Measurements from ENCODE around the gene MAMDC4. TPM values are rescaled to one million over a fixed set of nuclear protein-coding genes. Genes with fewer than 3 reads are reported as not detected.

Gene MAMDC4
- total RNA-seq, 1 donor from 2014 or later, result 7.7 TPM

DNA sequence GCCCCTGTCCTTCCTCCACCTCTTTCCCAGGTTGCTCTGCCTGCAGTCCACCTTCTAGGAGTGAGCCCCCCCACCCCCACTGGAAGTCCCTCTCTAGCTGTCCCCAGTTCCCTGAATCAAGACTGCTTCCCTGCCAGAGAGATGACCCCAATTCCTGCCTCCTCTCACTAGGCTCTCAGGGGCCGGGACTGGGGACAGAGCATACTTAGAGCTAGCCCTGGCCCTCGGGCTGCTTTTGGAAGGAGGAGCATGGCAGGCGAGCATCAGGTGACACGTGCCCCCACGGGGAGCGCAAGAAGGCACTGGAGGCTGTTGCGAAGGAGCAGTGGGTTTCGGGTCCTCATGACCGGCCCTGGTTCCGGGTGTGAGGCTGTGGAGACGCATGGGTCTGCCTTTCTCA, 43.9 kb downstream of the MAMDC4 start:
- DNase-seq (ENCODE audit: low spot score), result no peak
- Mint-ChIP-seq H3K27ac (ENCODE audit: unreplicated experiment) (no peak overlapping the region), H3K9me3 (ENCODE audit: low read depth) (no peaks in the 10 kb centered on the region), H3K4me1 (ENCODE audit: low read depth) (no peaks in the 10 kb centered on the region), H3K4me3 (ENCODE audit: unreplicated experiment) (no peak overlapping the region), H3K27me3 (ENCODE audit: low read depth) (no peaks in the 10 kb centered on the region), H3K36me3 (ENCODE audit: low read depth) (peaks cover 4% of the 10 kb centered on the region)
- TF ChIP-seq CTCF (IDR thresholded peaks at IDR 0.05), result no peak

DNA sequence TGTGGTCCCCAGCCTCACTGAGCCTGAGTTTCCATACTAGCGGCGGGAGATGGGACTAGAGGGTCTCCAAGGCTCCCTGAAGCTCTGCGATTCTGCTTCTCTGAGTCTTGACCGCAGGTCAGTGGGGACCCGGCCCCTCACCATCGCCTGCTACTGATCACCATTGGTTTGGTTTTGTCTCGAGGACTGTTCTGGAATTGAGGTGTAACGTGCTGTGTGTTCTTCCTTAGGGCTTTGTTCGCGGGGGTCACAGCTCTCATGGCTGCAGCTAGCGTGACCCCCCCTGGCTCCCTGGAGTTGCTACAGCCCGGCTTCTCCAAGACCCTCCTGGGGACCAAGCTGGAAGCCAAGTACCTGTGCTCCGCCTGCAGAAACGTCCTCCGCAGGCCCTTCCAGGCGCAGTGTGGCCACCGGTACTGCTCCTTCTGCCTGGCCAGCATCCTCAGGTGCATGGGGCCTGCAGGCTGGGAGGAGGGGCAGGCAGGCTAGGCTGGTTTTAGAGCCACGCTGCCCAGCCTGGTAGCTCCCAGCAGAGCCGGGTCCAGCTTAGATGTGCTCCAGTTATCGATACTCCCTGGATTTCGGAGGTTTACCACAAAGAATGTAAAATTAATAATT, 46.4 kb downstream of the MAMDC4 start:
- Mint-ChIP-seq H3K36me3 (ENCODE audit: low read depth) (peaks cover 8% of the 10 kb centered on the region), H3K9me3 (ENCODE audit: low read depth) (no peaks in the 10 kb centered on the region), H3K27ac (ENCODE audit: unreplicated experiment) (no peak overlapping the region), H3K27me3 (ENCODE audit: low read depth) (no peaks in the 10 kb centered on the region), H3K4me1 (ENCODE audit: low read depth) (peaks cover 16% of the 10 kb centered on the region), H3K4me3 (ENCODE audit: unreplicated experiment) (no peak overlapping the region)
- DNase-seq (ENCODE audit: low spot score), result no peak
- no peak for TF ChIP-seq CTCF (IDR thresholded peaks at IDR 0.05)

- no peak for TF ChIP-seq CTCF (IDR thresholded peaks at IDR 0.05)
- Mint-ChIP-seq H3K4me3 (ENCODE audit: unreplicated experiment) (no peak overlapping the region), H3K4me1 (ENCODE audit: low read depth) (peaks cover 16% of the 10 kb centered on the region), H3K27ac (ENCODE audit: unreplicated experiment) (no peak overlapping the region), H3K27me3 (ENCODE audit: low read depth) (no peaks in the 10 kb centered on the region), H3K9me3 (ENCODE audit: low read depth) (no peaks in the 10 kb centered on the region), H3K36me3 (ENCODE audit: low read depth) (peaks cover 8% of the 10 kb centered on the region)
- DNase-seq (ENCODE audit: low spot score), result no peak
These were observed 47.0 kb downstream of the MAMDC4 start for GRCh38 chr9:136899196-136899595.

DNA sequence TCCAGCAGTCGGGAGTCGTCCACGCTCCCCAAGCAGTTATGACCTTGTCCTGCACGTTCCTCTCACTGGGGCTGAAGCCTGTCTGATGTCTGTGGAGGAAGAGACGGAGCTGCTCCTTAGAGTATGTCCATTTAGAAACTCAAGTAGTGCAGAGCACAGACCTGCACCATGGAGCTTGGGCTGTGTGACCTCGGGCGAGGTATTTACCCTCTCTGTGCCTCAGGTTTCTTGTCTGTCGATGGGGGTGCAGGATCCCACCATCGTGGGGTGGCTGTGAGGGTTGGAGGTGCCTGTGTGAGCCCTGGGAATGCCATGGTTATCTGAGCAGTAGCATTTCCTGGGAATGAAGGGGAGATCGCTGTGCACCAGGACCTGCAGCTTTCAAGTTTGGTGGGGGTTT, 48.4 kb downstream of the MAMDC4 start:
- no peak for TF ChIP-seq CTCF (IDR thresholded peaks at IDR 0.05)
- Mint-ChIP-seq H3K9me3 (ENCODE audit: low read depth) (no peaks in the 10 kb centered on the region), H3K27ac (ENCODE audit: unreplicated experiment) (no peak overlapping the region), H3K4me3 (ENCODE audit: unreplicated experiment) (no peak overlapping the region), H3K4me1 (ENCODE audit: low read depth) (peaks cover 16% of the 10 kb centered on the region), H3K36me3 (ENCODE audit: low read depth) (peaks cover 10% of the 10 kb centered on the region), H3K27me3 (ENCODE audit: low read depth) (no peaks in the 10 kb centered on the region)
- DNase-seq (ENCODE audit: low spot score), result no peak

- peaks cover 16% of the 10 kb centered on the region for H3K4me1 Mint-ChIP-seq (ENCODE audit: low read depth)
- no peaks in the 10 kb centered on the region for H3K9me3 Mint-ChIP-seq (ENCODE audit: low read depth)
- H3K27me3 Mint-ChIP-seq (ENCODE audit: low read depth), result no peaks in the 10 kb centered on the region
- no peak overlapping the region for H3K4me3 Mint-ChIP-seq (ENCODE audit: unreplicated experiment)
- no peak for TF ChIP-seq CTCF (IDR thresholded peaks at IDR 0.05)
- H3K27ac Mint-ChIP-seq (ENCODE audit: unreplicated experiment), result peak overlapping the region; percentile 63
- no peak for DNase-seq (ENCODE audit: low spot score)
- H3K36me3 Mint-ChIP-seq (ENCODE audit: low read depth), result peaks cover 10% of the 10 kb centered on the region
These were observed 48.9 kb downstream of the MAMDC4 start for GRCh38 chr9:136900988-136901515.

Measured in chondrocyte (in vitro differentiated cells).